K562 (cell line): ENCODE data around the gene FNBP1. TPM values are rescaled to one million over a fixed set of nuclear protein-coding genes. Genes with fewer than 3 reads are reported as not detected.
A peak's percentile ranks its signal among the peaks of the same experiment; 100 is the strongest.

ENCODE experiments used
- ATAC-seq: fragments of 200-7000 bp; cut with Tn5 transposase; 3 replicates; pipeline ENCODE4 v1.9.1; 2020; ENCODE audit warnings: moderate library complexity
- BruUV-seq: library from RNA; stranded (reverse); fragments of 400-500 nt; replicated peaks from 2 replicates; lab custom pipeline; 2021; lab: Mats Ljungman, UMichigan
- CTCF ChIA-PET: fragments of 300-600 bp; formaldehyde crosslinking; extraction: SDS; loops from one replicate; lab custom pipeline; 2021; ENCODE audit warnings: low intra/inter-chr PET ratio; lab: Yijun Ruan, JAX
- POLR2A ChIA-PET: fragments of 300-600, 350-650 bp; sonication (Branson Sonifier 250); formaldehyde crosslinking; extraction: SDS; loops from one replicate; lab custom pipeline; 2021; ENCODE audit warnings: antibody characterized with exemption, inconsistent platforms; lab: Yijun Ruan, JAX
- DNase-seq, 4 experiments: peaks; one replicate each; pipeline versions ENCODE4 v3.0.0 to v3.0.0-alpha.2; 2011 to 2018; ENCODE audit warnings: low spot score in 3 of 4, mixed read lengths in 3 of 4; ENCODE audit errors: extremely low read depth in 1 of 4
- FAIRE-seq: peaks from 2 replicates; lab custom pipeline; 2011; peaks lifted over from hg19 to GRCh38; lab: Jason Lieb, UNC
- H2AFZ ChIP-seq: 2 replicates; pipeline ENCODE4 v1.6.0; 2011; ENCODE audit warnings: low read depth, low read length, control low read depth, inconsistent platforms
- H3K27ac ChIP-seq: fragments of 200-600 bp; 3 replicates; pipeline ENCODE4 v1.8.0; 2011; ENCODE audit warnings: low read depth, mild to moderate bottlenecking, control low read depth, inconsistent platforms, low read length, moderate library complexity, mixed read lengths; ENCODE audit errors: extremely low read depth
- H3K27me3 ChIP-seq, 2 experiments: fragments of 300-600 bp in 1 of 2; 2 replicates in 1 of 2; 3 replicates in 1 of 2; pipeline versions ENCODE4 v1.6.0 to v1.8.0; 2011; ENCODE audit warnings: inconsistent platforms in 2 of 2, low read length in 2 of 2, mild to moderate bottlenecking in 1 of 2, mixed read lengths in 1 of 2, moderate library complexity in 1 of 2; ENCODE audit not compliant: control insufficient read depth in 2 of 2, insufficient read depth in 2 of 2
- H3K36me3 ChIP-seq: fragments of 300-600 bp; 3 replicates; pipeline ENCODE4 v1.8.0; 2011; ENCODE audit warnings: mild to moderate bottlenecking, low read length, inconsistent platforms; ENCODE audit not compliant: control insufficient read depth, insufficient read depth
- H3K4me1 ChIP-seq, 2 experiments: fragments of 200-600 bp in 1 of 2; replicated peaks in 1 of 2; 2 replicates in 1 of 2; 3 replicates in 1 of 2; pipeline versions ENCODE4 v1.5.1 to v1.8.0; 2011; ENCODE audit warnings: inconsistent platforms in 2 of 2, low read length in 2 of 2, mild to moderate bottlenecking in 1 of 2, mixed read lengths in 1 of 2, moderate library complexity in 1 of 2; ENCODE audit not compliant: control insufficient read depth in 2 of 2, insufficient read depth in 2 of 2
- H3K4me2 ChIP-seq: 2 replicates; pipeline ENCODE4 v1.6.1; 2011; ENCODE audit warnings: low read length, control low read depth, inconsistent platforms, mixed read lengths; ENCODE audit not compliant: insufficient read depth
- H3K4me3 ChIP-seq: fragments of 200-600 bp; sonication (generic), shearing (Covaris generic); 2 replicates; pipeline ENCODE4 v1.5.1; 2016; ENCODE audit warnings: control low read depth, inconsistent platforms
- H3K79me2 ChIP-seq: fragments of 200-600 bp; 3 replicates; pipeline ENCODE4 v1.8.0; 2011; ENCODE audit warnings: low read length, inconsistent platforms; ENCODE audit not compliant: control insufficient read depth, insufficient read depth
- H3K9ac ChIP-seq, 2 experiments: 2 replicates each; pipeline versions ENCODE4 v1.6.0 to v1.6.1; 2011; ENCODE audit warnings: low read depth in 2 of 2, low read length in 2 of 2, control low read depth in 1 of 2, inconsistent platforms in 1 of 2, mild to moderate bottlenecking in 1 of 2, mixed read lengths in 1 of 2; ENCODE audit not compliant: insufficient read depth in 1 of 2
- H3K9me1 ChIP-seq: one replicate; pipeline ENCODE4 v1.6.0; 2011; ENCODE audit warnings: inconsistent platforms, mild to moderate bottlenecking, low read length, moderate library complexity; ENCODE audit not compliant: control insufficient read depth, insufficient read depth
- H3K9me3 ChIP-seq: replicated peaks from 2 replicates; pipeline ENCODE4 v1.5.1; 2011; ENCODE audit warnings: low read depth, low read length, inconsistent platforms; ENCODE audit not compliant: control insufficient read depth, insufficient read depth
- H4K20me1 ChIP-seq: replicated peaks from 2 replicates; pipeline ENCODE4 v1.6.1; 2011; ENCODE audit warnings: low read length, inconsistent platforms, mixed read lengths; ENCODE audit not compliant: control insufficient read depth, insufficient read depth
- CBFA2T3 ChIP-seq: fragments of 450-650 bp; IDR thresholded peaks from 2 replicates; pipeline ENCODE4 v1.6.1; 2017
- RERE ChIP-seq: sonication (generic); formaldehyde crosslinking; IDR thresholded peaks from 2 replicates; pipeline ENCODE4 v1.8.0; 2023; ENCODE audit warnings: missing genetic modification reagents, mild to moderate bottlenecking, borderline replicate concordance
- TFE3 ChIP-seq: fragments of 450-650 bp; formaldehyde crosslinking; IDR thresholded peaks from 2 replicates; pipeline ENCODE4 v1.4.0; 2020; ENCODE audit warnings: mild to moderate bottlenecking, mixed read lengths
- TSC22D4 ChIP-seq: fragments of 450-650 bp; IDR thresholded peaks from 2 replicates; pipeline ENCODE4 v1.6.1; 2016; ENCODE audit warnings: missing genetic modification characterization, missing biosample characterization, control low read depth
- ZNF121 ChIP-seq: sonication (generic); formaldehyde crosslinking; conservative IDR thresholded peaks from 2 replicates; pipeline ENCODE4 v1.8.0; 2022; ENCODE audit warnings: missing genetic modification reagents
- WGBS: fragments of 100-300 bp; shearing (Covaris generic); methylation state at CpG from one replicate; pipeline ENCODE4 v1.1.6; 2016; ENCODE audit warnings: low coverage, mixed read lengths; ENCODE audit not compliant: insufficient coverage; ENCODE audit errors: missing lambda C conversion rate; 5-methylcytosine and 5-hydroxymethylcytosine counted together
- in situ Hi-C: fragments of 300-500 bp; cut with MboI; formaldehyde crosslinking; loops from 4 replicates; pipeline ENCODE4 v1.15.0; 2018; ENCODE audit warnings: inconsistent platforms, mixed read lengths
- intact Hi-C: fragments of 100-400 bp; cut with micrococcal nuclease; formaldehyde crosslinking; loops from 2 replicates; pipeline ENCODE4 v1.14.2; 2022
- polyA plus RNA-seq, 8 experiments: library from polyadenylated mRNA; depleted of rRNA in 4 of 8; stranded (reverse) in 5 of 8; unstranded in 3 of 8; fragments of >200 nt; fragmentation: Nextera tagmentation in 2 of 8; fragmentation: Illumina TruSeq in 1 of 8; extraction: Ambion mirVana in 2 of 8; extraction: Trizol in 1 of 8; gene quantifications; 2 replicates each; pipeline versions ENCODE4 v1.2.1 to v1.2.3, GENCODE V29; 2011 to 2014; ENCODE audit warnings: inconsistent platforms in 1 of 8, missing spikeins in 1 of 8
- total RNA-seq, 7 experiments: library from RNA; depleted of rRNA in 6 of 7; stranded (reverse); fragments of >200 nt in 6 of 7; fragmentation: Illumina TruSeq in 2 of 7; extraction: Trizol in 2 of 7; gene quantifications; 2 replicates each; pipeline versions ENCODE4 v1.2.1 to v1.2.3, GENCODE V29; 2011 to 2021; ENCODE audit warnings: low replicate concordance in 1 of 7

Gene FNBP1
- total and polyA plus RNA-seq, 9 of the 15 experiments (the other 6 are each of a cell fraction or from before 2014, with no cell fraction given): 1.8 to 14.9 (median 7.6) TPM

GRCh38 chr9:130027533-130028365, 15.2 kb downstream of the FNBP1 start:
- peak; percentile 69 for FAIRE-seq
- WGBS: 37% methylated on average over 9 of the region's 9 CpGs
- TF ChIP-seq TSC22D4 (tag): no peak
- peak; percentile 15; the same call in 1 of the 2 replicates for TF ChIP-seq CBFA2T3
- in situ Hi-C loops (no loop called here), intact Hi-C loops (no loop called here)
- H3K4me2 ChIP-seq: no peak overlapping the region
- BruUV-seq: no TSS peak
- H2AFZ ChIP-seq: no peak overlapping the region
- no peak overlapping the region for H3K4me3 ChIP-seq
- no peaks in the 10 kb centered on the region for H3K4me1 ChIP-seq
- DNase-seq: no peak
- no peak for ATAC-seq
- no peak overlapping the region for H3K9ac ChIP-seq
- H3K27ac ChIP-seq: no peak overlapping the region
- no peaks in the 10 kb centered on the region for H3K79me2 ChIP-seq
- H4K20me1 ChIP-seq: no peaks in the 10 kb centered on the region
- no peaks in the 10 kb centered on the region for H3K9me3 ChIP-seq
- no peaks in the 10 kb centered on the region for H3K9me1 ChIP-seq
- no peaks in the 10 kb centered on the region for H3K27me3 ChIP-seq
- no peaks in the 10 kb centered on the region for H3K36me3 ChIP-seq
- ChIA-PET CTCF (no interaction called here), POLR2A (interaction anchor here (0.6 to 1.1 kb wide), 2 partner anchors 12 to 342 kb away, joined by 3 read pairs; no protein-coding TSS in a partner anchor)

- no peak for TF ChIP-seq CBFA2T3
- TF ChIP-seq RERE (CRISPR knock-in tag): no peak
- peak; percentile 77 for TF ChIP-seq ZNF121 (CRISPR knock-in tag)
- TF ChIP-seq TFE3 (CRISPR knock-in tag): peak; percentile 66
- in situ Hi-C loops (no loop called here), intact Hi-C loops (no loop called here)
- Histone ChIP-seq H2AFZ (no peak overlapping the region), H3K36me3 (no peaks in the 10 kb centered on the region), H3K4me1 (no peaks in the 10 kb centered on the region), H3K9me1 (no peaks in the 10 kb centered on the region), H4K20me1 (no peaks in the 10 kb centered on the region), H3K27me3 (no peaks in the 10 kb centered on the region), H3K9me3 (no peaks in the 10 kb centered on the region), H3K4me2 (no peak overlapping the region), H3K9ac (no peak overlapping the region), H3K27ac (no peak overlapping the region), H3K4me3 (no peak overlapping the region), H3K79me2 (no peaks in the 10 kb centered on the region)
- no peak for ATAC-seq
- BruUV-seq: no TSS peak
- DNase-seq: no peak
- FAIRE-seq: no peak
- WGBS: 62% methylated on average over 2 of the region's 2 CpGs
- ChIA-PET POLR2A (no interaction called here), CTCF (no interaction called here)
Measured at GRCh38 chr9:130026583-130027340, 16.2 kb downstream of the FNBP1 start.
